ENCODE measurements around the gene TMEM132D.
"Not testable (repeated sequence)": the region's sequence is repeated elsewhere in the genome, so short reads cannot be mapped to it uniquely, and the experiment has no call there.

DNA sequence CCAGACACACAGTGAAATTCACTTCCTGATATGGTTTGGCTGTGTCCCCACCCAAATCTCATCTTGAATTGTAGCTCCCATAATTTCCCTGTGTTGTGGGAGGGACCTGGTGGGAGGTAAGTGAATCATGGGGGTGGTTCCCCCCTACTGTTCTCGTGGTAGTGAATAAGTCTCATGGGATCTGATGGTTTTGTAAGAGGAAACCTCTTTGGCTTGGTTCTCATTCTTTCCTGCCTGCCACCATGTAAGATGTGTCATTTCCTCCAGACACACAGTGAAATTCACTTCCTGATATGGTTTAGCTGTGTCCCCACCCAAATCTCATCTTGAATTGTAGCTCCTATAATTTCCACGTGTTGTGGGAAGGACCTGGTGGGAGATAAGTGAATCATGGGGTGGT, 354.8 kb downstream of the TMEM132D start:
- not testable (repeated sequence) for TF ChIP-seq POLR2AphosphoS5 (IDR thresholded peaks at IDR 0.05; ENCODE audit: insufficient read depth in 1 of 2, low read depth in 1 of 2)
- TF ChIP-seq, protein P1, sequence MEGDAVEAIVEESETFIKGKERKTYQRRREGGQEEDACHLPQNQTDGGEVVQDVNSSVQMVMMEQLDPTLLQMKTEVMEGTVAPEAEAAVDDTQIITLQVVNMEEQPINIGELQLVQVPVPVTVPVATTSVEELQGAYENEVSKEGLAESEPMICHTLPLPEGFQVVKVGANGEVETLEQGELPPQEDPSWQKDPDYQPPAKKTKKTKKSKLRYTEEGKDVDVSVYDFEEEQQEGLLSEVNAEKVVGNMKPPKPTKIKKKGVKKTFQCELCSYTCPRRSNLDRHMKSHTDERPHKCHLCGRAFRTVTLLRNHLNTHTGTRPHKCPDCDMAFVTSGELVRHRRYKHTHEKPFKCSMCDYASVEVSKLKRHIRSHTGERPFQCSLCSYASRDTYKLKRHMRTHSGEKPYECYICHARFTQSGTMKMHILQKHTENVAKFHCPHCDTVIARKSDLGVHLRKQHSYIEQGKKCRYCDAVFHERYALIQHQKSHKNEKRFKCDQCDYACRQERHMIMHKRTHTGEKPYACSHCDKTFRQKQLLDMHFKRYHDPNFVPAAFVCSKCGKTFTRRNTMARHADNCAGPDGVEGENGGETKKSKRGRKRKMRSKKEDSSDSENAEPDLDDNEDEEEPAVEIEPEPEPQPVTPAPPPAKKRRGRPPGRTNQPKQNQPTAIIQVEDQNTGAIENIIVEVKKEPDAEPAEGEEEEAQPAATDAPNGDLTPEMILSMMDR (IDR thresholded peaks at IDR 0.05), result not testable (repeated sequence)

Data from vagina (tissue), 2 donors.